GM12878 (cell line): ENCODE measurements around the gene CFAP161. TPM values are rescaled to one million over a fixed set of nuclear protein-coding genes. Genes with fewer than 3 reads are reported as not detected.
"Not testable (repeated sequence)": the region's sequence is repeated elsewhere in the genome, so short reads cannot be mapped to it uniquely, and the experiment has no call there.

Source experiments
- ATAC-seq: fragments of 200-7000 bp; cut with Tn5 transposase; 3 replicates; pipeline ENCODE4 v1.9.1; 2020; ENCODE audit warnings: mild to moderate bottlenecking, moderate library complexity
- BruUV-seq: library from RNA; stranded (reverse); fragments of 400-500 nt; replicated peaks from 2 replicates; lab custom pipeline; 2021; lab: Mats Ljungman, UMichigan
- CTCF ChIA-PET: fragments of 300-600 bp; sonication (Branson Sonifier 250); formaldehyde crosslinking; extraction: SDS; loops from one replicate; lab custom pipeline; 2021; ENCODE audit warnings: inconsistent platforms; lab: Yijun Ruan, JAX
- POLR2A ChIA-PET: fragments of 350-600 bp; formaldehyde crosslinking; extraction: SDS; loops from one replicate; lab custom pipeline; 2021; ENCODE audit warnings: inconsistent platforms; lab: Charles Lee
- RAD21 ChIA-PET: fragments of 300-600 bp; sonication (Branson Sonifier 250); formaldehyde crosslinking; loops from one replicate; lab custom pipeline; 2023; ENCODE audit warnings: antibody characterized with exemption; ENCODE audit not compliant: unreplicated experiment; lab: Charles Lee
- SMC1A ChIA-PET: fragments of 300-600 bp; sonication (Branson Sonifier 250); formaldehyde crosslinking; loops from one replicate; lab custom pipeline; 2023; ENCODE audit not compliant: unreplicated experiment, uncharacterized antibody; lab: Charles Lee
- DNase-seq: peaks from one replicate; pipeline ENCODE4 v3.0.0-alpha.2; 2011; ENCODE audit warnings: low read depth, low spot score
- FAIRE-seq: peaks from 3 replicates; lab custom pipeline; 2011; peaks lifted over from hg19 to GRCh38; lab: Jason Lieb, UNC
- H2AFZ ChIP-seq: 2 replicates; pipeline ENCODE4 v1.6.0; 2011; ENCODE audit warnings: low read depth, low read length, control low read depth; ENCODE audit not compliant: control insufficient read depth
- H3K27ac ChIP-seq: 2 replicates; pipeline ENCODE4 v1.5.1; 2011; ENCODE audit warnings: control low read depth; ENCODE audit not compliant: control insufficient read depth, insufficient read depth
- H3K27me3 ChIP-seq, 2 experiments: replicated peaks in 1 of 2; 2 replicates each; pipeline versions ENCODE4 v1.6.0 to v1.6.1; 2011; ENCODE audit warnings: low read length in 1 of 2; ENCODE audit not compliant: control insufficient read depth in 2 of 2, insufficient read depth in 2 of 2
- H3K36me3 ChIP-seq, 2 experiments: 2 replicates each; pipeline ENCODE4 v1.5.1; 2011; ENCODE audit warnings: low read length in 1 of 2; ENCODE audit not compliant: control insufficient read depth in 2 of 2, insufficient read depth in 2 of 2
- H3K4me1 ChIP-seq: 2 replicates; pipeline ENCODE4 v1.6.1; 2011; ENCODE audit warnings: mild to moderate bottlenecking, low read length, moderate library complexity, mixed read lengths; ENCODE audit not compliant: control insufficient read depth, insufficient read depth
- H3K4me2 ChIP-seq: 2 replicates; pipeline ENCODE4 v1.6.0; 2011; ENCODE audit warnings: control low read depth; ENCODE audit not compliant: control insufficient read depth, insufficient read depth
- H3K4me3 ChIP-seq: fragments of 200-600 bp; sonication (generic); 2 replicates; pipeline ENCODE4 v1.5.1; 2016
- H3K79me2 ChIP-seq: 2 replicates; pipeline ENCODE4 v1.6.0; 2011; ENCODE audit warnings: low read length; ENCODE audit not compliant: control insufficient read depth, insufficient read depth
- H3K9ac ChIP-seq: 2 replicates; pipeline ENCODE4 v1.8.0; 2011; ENCODE audit warnings: low read length, control low read depth, mixed read lengths; ENCODE audit not compliant: control insufficient read depth, insufficient read depth
- H3K9me3 ChIP-seq: replicated peaks from 3 replicates; pipeline ENCODE4 v1.5.1; 2011; ENCODE audit warnings: mild to moderate bottlenecking, low read length; ENCODE audit not compliant: control insufficient read depth, insufficient read depth
- H4K20me1 ChIP-seq: 2 replicates; pipeline ENCODE4 v1.6.0; 2011; ENCODE audit not compliant: control insufficient read depth, insufficient read depth
- CBFB ChIP-seq: IDR thresholded peaks from 2 replicates; pipeline ENCODE4 v1.6.1; 2016; ENCODE audit warnings: antibody characterized with exemption, low read depth
- EED ChIP-seq: sonication (generic); IDR thresholded peaks from 2 replicates; pipeline ENCODE4 v1.6.1; 2016; ENCODE audit warnings: antibody characterized with exemption, low read depth
- IKZF2 ChIP-seq, 2 experiments: fragments of 450-650 bp; IDR thresholded peaks; 2 replicates each; pipeline ENCODE4 v1.6.1; 2017; ENCODE audit warnings: mild to moderate bottlenecking in 2 of 2, moderate library complexity in 2 of 2
- JUNB ChIP-seq: IDR thresholded peaks from 2 replicates; pipeline ENCODE4 v1.6.1; 2016; ENCODE audit warnings: antibody characterized with exemption, mild to moderate bottlenecking
- NFIC ChIP-seq: IDR thresholded peaks from 2 replicates; pipeline ENCODE4 v1.6.1; 2012; ENCODE audit warnings: low read depth, mild to moderate bottlenecking, inconsistent platforms, low read length, moderate library complexity
- POLR2A ChIP-seq: IDR thresholded peaks from 2 replicates; pipeline ENCODE4 v1.6.1; 2011; ENCODE audit warnings: low read depth, mild to moderate bottlenecking, low read length
- RUNX3 ChIP-seq: IDR thresholded peaks from 2 replicates; pipeline ENCODE4 v1.6.1; 2012; ENCODE audit warnings: low read length, inconsistent platforms
- SRF ChIP-seq, 2 experiments: IDR thresholded peaks; 2 replicates each; pipeline ENCODE4 v1.6.1; 2011; ENCODE audit warnings: low read depth in 2 of 2, low read length in 2 of 2, mild to moderate bottlenecking in 1 of 2, moderate library complexity in 1 of 2
- ZNF384 ChIP-seq: IDR thresholded peaks from 2 replicates; pipeline ENCODE4 v1.6.1; 2012; ENCODE audit warnings: low read depth, mild to moderate bottlenecking, low read length, improper control_type of control experiment, borderline replicate concordance
- WGBS: methylation state at CpG from one replicate; pipeline ENCODE4 v1.1.6; 2016; ENCODE audit warnings: low lambda C conversion rate; ENCODE audit not compliant: insufficient replicate concordance, insufficient coverage; ENCODE audit errors: missing lambda C conversion rate; 5-methylcytosine and 5-hydroxymethylcytosine counted together
- in situ Hi-C: fragments of 300-500 bp; cut with MboI; formaldehyde crosslinking; loops from 9 replicates; pipeline ENCODE4 v1.14.3; 2018; ENCODE audit warnings: mixed read lengths
- intact Hi-C: fragments of 100-400 bp; cut with micrococcal nuclease; formaldehyde crosslinking; loops from one replicate; pipeline ENCODE4 v1.14.2; 2022; ENCODE audit not compliant: unreplicated experiment
- polyA plus RNA-seq, 11 experiments: library from polyadenylated mRNA; depleted of rRNA in 4 of 11; unstranded in 6 of 11; stranded (reverse) in 5 of 11; fragments of >200 nt; fragmentation: Nextera tagmentation in 4 of 11; fragmentation: Illumina TruSeq in 1 of 11; extraction: Ambion mirVana in 4 of 11; extraction: Trizol in 1 of 11; gene quantifications; 1 replicate in 1 of 11; 2 replicates in 10 of 11; pipeline versions ENCODE4 v1.2.1 to v1.2.3, GENCODE V29; 2011 to 2016; ENCODE audit warnings: inconsistent platforms in 2 of 11, missing spikeins in 2 of 11, low read depth in 1 of 11
- total RNA-seq, 4 experiments: library from RNA; depleted of rRNA in 3 of 4; stranded (reverse); fragments of >200 nt in 3 of 4; fragmentation: Illumina TruSeq in 1 of 4; extraction: Trizol in 1 of 4; gene quantifications; 2 replicates each; pipeline versions ENCODE4 v1.2.1 to v1.2.3, GENCODE V29; 2013 to 2021
- TF ChIP-seq, protein P1 (sequence below): fragments of 450-650 bp; IDR thresholded peaks from 2 replicates; pipeline ENCODE4 v1.6.1; 2017; ENCODE audit warnings: mild to moderate bottlenecking, low read depth, inconsistent platforms; ENCODE audit not compliant: poor library complexity, severe bottlenecking
- TF ChIP-seq, protein P2 (sequence below): fragments of 450-650 bp; IDR thresholded peaks from 2 replicates; pipeline ENCODE4 v1.6.1; 2018; ENCODE audit warnings: mild to moderate bottlenecking, low read depth, moderate library complexity; ENCODE audit not compliant: partially characterized antibody

The CFAP161 gene
- total and polyA plus RNA-seq, 10 of the 15 experiments (the other 5 are each of a cell fraction or from before 2014, with no cell fraction given): 0.31 TPM; not detected in 9

DNA sequence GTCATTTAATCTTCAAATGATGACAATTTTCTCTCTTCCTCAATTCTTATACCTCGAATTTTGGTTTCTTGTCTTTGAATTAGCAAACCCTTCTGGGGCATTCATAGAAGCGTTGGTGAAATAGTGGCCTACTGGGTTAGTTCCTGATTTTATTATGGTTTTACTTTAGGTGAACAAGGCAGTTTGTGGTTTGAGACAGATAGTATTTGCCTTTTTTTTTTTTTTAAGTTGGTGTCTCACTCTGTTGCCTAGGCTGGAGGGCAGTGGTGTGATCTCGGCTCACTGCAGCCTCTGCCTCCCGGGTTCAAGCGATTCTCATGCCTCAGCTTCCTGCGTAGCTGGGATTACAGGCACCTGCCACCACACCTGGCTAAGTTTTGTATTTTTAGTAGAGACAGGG, 7.4 kb downstream of the CFAP161 start:
- TF ChIP-seq IKZF2 (IDR thresholded peaks at IDR 0.05) (peak in 1 of 2 experiments; percentile 31; a peak in 1 of 4 replicates), JUNB (0 out of 2 replicates have a peak, but pooled peaks have one; percentile 38), RUNX3 (peak; percentile 75), ZNF384 (peak; percentile 51; the same call in 1 of the 2 replicates), CBFB (0 out of 2 replicates have a peak, but pooled peaks have one; percentile 28), NFIC (0 out of 2 replicates have a peak, but pooled peaks have one; percentile 30)
- in situ Hi-C loops, H3K9me3 ChIP-seq, H3K27me3 ChIP-seq, H3K4me3 ChIP-seq, intact Hi-C loops, FAIRE-seq, H3K79me2 ChIP-seq, H3K36me3 ChIP-seq, CTCF ChIA-PET, H2AFZ ChIP-seq, H3K4me1 ChIP-seq, H3K9ac ChIP-seq, H3K27ac ChIP-seq, BruUV-seq, H4K20me1 ChIP-seq, RAD21 ChIA-PET, SMC1A ChIA-PET: not testable (repeated sequence)
- POLR2A ChIA-PET: interaction anchor here (0.6 kb wide), 1 partner anchor 101 kb away, joined by 5 read pairs; no protein-coding TSS in a partner anchor
- 3% methylated on average over 6 of the region's 6 CpGs for WGBS
- peak; percentile 21 for DNase-seq
- H3K4me2 ChIP-seq: peak overlapping the region; percentile 6; the same call in 1 of the 2 replicates
- peak; percentile 83 for ATAC-seq

DNA sequence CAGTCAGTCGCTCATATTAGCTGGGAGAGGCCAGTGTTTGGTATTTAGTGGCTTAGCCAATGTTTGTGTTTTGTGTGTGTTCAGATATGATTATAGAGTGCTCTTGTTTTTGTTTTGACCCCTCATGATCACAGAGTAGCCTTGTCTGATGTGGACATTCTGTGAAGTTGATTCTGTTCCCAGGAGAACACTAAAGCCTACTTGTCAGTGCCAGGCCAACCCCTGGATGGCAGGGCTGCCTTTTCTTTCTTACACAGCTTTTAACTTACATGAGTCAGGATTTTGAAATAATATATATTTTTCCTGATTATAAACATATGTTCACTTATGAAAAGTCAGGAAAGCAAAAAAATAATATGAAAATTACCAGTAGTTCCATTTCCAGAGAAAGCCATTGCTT, 11.9 kb downstream of the CFAP161 start:
- CTCF ChIA-PET: interaction anchor here (1.7 kb wide), 1 partner anchor 120 kb away, joined by 7 read pairs; no protein-coding TSS in a partner anchor
- Histone ChIP-seq H3K9me3 (no peaks in the 10 kb centered on the region), H3K4me2 (no peak overlapping the region), H3K36me3 (no peaks in the 10 kb centered on the region), H3K79me2 (no peaks in the 10 kb centered on the region), H2AFZ (no peak overlapping the region), H3K27me3 (no peaks in the 10 kb centered on the region), H3K27ac (no peak overlapping the region), H4K20me1 (no peaks in the 10 kb centered on the region), H3K4me1 (no peaks in the 10 kb centered on the region), H3K9ac (no peak overlapping the region), H3K4me3 (no peak overlapping the region)
- no TSS peak for BruUV-seq
- no peak for DNase-seq
- no peak for FAIRE-seq
- RAD21 ChIA-PET: no interaction called here
- SMC1A ChIA-PET: no interaction called here
- WGBS: 6% methylated on average over 1 of the region's 1 CpG
- in situ Hi-C loops (no loop called here), intact Hi-C loops (no loop called here)
- POLR2A ChIA-PET: no interaction called here
- no peak for ATAC-seq
- TF ChIP-seq, protein P1, sequence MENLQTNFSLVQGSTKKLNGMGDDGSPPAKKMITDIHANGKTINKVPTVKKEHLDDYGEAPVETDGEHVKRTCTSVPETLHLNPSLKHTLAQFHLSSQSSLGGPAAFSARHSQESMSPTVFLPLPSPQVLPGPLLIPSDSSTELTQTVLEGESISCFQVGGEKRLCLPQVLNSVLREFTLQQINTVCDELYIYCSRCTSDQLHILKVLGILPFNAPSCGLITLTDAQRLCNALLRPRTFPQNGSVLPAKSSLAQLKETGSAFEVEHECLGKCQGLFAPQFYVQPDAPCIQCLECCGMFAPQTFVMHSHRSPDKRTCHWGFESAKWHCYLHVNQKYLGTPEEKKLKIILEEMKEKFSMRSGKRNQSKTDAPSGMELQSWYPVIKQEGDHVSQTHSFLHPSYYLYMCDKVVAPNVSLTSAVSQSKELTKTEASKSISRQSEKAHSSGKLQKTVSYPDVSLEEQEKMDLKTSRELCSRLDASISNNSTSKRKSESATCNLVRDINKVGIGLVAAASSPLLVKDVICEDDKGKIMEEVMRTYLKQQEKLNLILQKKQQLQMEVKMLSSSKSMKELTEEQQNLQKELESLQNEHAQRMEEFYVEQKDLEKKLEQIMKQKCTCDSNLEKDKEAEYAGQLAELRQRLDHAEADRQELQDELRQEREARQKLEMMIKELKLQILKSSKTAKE: no peak
- TF ChIP-seq, protein P2, sequence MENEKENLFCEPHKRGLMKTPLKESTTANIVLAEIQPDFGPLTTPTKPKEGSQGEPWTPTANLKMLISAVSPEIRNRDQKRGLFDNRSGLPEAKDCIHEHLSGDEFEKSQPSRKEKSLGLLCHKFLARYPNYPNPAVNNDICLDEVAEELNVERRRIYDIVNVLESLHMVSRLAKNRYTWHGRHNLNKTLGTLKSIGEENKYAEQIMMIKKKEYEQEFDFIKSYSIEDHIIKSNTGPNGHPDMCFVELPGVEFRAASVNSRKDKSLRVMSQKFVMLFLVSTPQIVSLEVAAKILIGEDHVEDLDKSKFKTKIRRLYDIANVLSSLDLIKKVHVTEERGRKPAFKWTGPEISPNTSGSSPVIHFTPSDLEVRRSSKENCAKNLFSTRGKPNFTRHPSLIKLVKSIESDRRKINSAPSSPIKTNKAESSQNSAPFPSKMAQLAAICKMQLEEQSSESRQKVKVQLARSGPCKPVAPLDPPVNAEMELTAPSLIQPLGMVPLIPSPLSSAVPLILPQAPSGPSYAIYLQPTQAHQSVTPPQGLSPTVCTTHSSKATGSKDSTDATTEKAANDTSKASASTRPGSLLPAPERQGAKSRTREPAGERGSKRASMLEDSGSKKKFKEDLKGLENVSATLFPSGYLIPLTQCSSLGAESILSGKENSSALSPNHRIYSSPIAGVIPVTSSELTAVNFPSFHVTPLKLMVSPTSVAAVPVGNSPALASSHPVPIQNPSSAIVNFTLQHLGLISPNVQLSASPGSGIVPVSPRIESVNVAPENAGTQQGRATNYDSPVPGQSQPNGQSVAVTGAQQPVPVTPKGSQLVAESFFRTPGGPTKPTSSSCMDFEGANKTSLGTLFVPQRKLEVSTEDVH: no peak
- no peak for TF ChIP-seq EED
- TF ChIP-seq SRF (IDR thresholded peaks at IDR 0.05; ENCODE audit: low read depth in 2 of 2, low read length in 2 of 2): no peak
- no peak for TF ChIP-seq POLR2A
